KMS-11 (cell line): ENCODE results near the gene INPP4A.

ENCODE experiments used
- H2AFZ ChIP-seq: fragments of 200-600 bp; sonication (generic); 2 replicates; pipeline ENCODE4 v1.6.1; 2016; ENCODE audit warnings: antibody characterized with exemption, mixed run types, low read depth
- H3K27ac ChIP-seq: fragments of 200-600 bp; sonication (generic); 2 replicates; pipeline ENCODE4 v1.6.1; 2016; ENCODE audit warnings: mild to moderate bottlenecking, mixed run types
- H3K27me3 ChIP-seq: fragments of 200-600 bp; sonication (generic); 2 replicates; pipeline ENCODE4 v1.6.1; 2017; ENCODE audit warnings: mild to moderate bottlenecking, low read depth, mixed run types, moderate library complexity; ENCODE audit not compliant: insufficient read depth
- H3K36me3 ChIP-seq: fragments of 200-600 bp; sonication (generic); 2 replicates; pipeline ENCODE4 v1.6.1; 2017; ENCODE audit warnings: mild to moderate bottlenecking, mixed run types; ENCODE audit not compliant: insufficient read depth
- H3K4me1 ChIP-seq: fragments of 200-600 bp; sonication (generic); 2 replicates; pipeline ENCODE4 v1.6.1; 2016; ENCODE audit warnings: mild to moderate bottlenecking, low read depth, mixed run types; ENCODE audit not compliant: poor library complexity, severe bottlenecking
- H3K4me2 ChIP-seq: fragments of 200-600 bp; sonication (generic); 2 replicates; pipeline ENCODE4 v1.7.0; 2016; ENCODE audit warnings: mild to moderate bottlenecking, mixed run types
- H3K4me3 ChIP-seq: fragments of 200-600 bp; sonication (generic); IDR thresholded peaks from 2 replicates; pipeline ENCODE4 v1.6.1; 2017; ENCODE audit warnings: low read depth, low read length, mixed read lengths; ENCODE audit not compliant: insufficient read depth
- H3K79me2 ChIP-seq: fragments of 200-600 bp; sonication (generic); 2 replicates; pipeline ENCODE4 v1.6.1; 2016; ENCODE audit warnings: low read depth, mixed run types; ENCODE audit not compliant: insufficient read depth
- H3K9ac ChIP-seq: fragments of 200-600 bp; sonication (generic); 2 replicates; pipeline ENCODE4 v1.6.1; 2016; ENCODE audit warnings: mild to moderate bottlenecking, mixed run types
- H4K20me1 ChIP-seq: fragments of 200-600 bp; sonication (generic); 2 replicates; pipeline ENCODE4 v1.6.1; 2016; ENCODE audit warnings: mild to moderate bottlenecking, mixed run types; ENCODE audit not compliant: insufficient read depth
- CTCF ChIP-seq: fragments of 200-600 bp; sonication (generic); conservative IDR thresholded peaks from 2 replicates; pipeline ENCODE4 v1.6.1; 2017; ENCODE audit warnings: low read depth, mild to moderate bottlenecking, antibody characterized with exemption, low read length, moderate library complexity, mixed read lengths

INPP4A gene

GRCh38 chr2:98520806-98521205, 76.1 kb downstream of the INPP4A start:
- Histone ChIP-seq H4K20me1 (no peaks in the 10 kb centered on the region), H3K27me3 (no peaks in the 10 kb centered on the region), H3K4me2 (no peak overlapping the region), H2AFZ (no peak overlapping the region), H3K4me1 (peaks cover 30% of the 10 kb centered on the region), H3K27ac (no peak overlapping the region), H3K79me2 (peaks cover 26% of the 10 kb centered on the region; the same call in 1 of the 2 replicates), H3K36me3 (no peaks in the 10 kb centered on the region; the same call in 1 of the 2 replicates), H3K9ac (no peak overlapping the region), H3K4me3 (no peak overlapping the region)
- no peak for TF ChIP-seq CTCF

DNA sequence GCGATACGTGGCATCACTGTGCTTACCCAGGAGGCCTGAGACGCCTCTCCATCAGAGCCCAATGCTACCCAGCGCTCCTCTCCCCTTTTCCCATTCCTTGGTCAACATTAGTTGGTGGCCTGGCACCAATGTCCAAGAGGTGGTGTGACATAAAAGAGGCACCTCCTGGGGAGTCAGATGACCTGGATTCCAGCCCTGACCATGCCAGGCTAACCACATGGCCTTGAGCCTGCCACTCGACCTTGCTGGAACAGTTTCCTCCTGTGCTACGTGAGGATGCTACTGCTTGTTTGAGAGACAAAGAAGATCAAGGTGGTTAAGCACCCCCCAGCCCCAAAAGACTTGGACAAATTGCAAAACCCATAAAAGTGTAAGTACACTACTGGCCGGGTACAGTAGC, 76.6 kb downstream of the INPP4A start:
- Histone ChIP-seq H3K27me3 (no peaks in the 10 kb centered on the region), H4K20me1 (no peaks in the 10 kb centered on the region), H2AFZ (no peak overlapping the region), H3K4me3 (no peak overlapping the region), H3K79me2 (peaks cover 21% of the 10 kb centered on the region; the same call in 1 of the 2 replicates), H3K27ac (no peak overlapping the region), H3K4me2 (no peak overlapping the region), H3K36me3 (no peaks in the 10 kb centered on the region; the same call in 1 of the 2 replicates), H3K9ac (no peak overlapping the region), H3K4me1 (peaks cover 26% of the 10 kb centered on the region)
- TF ChIP-seq CTCF: no peak

- Histone ChIP-seq H3K27me3 (no peaks in the 10 kb centered on the region), H3K4me3 (no peak overlapping the region), H3K36me3 (no peaks in the 10 kb centered on the region; the same call in 1 of the 2 replicates), H3K9ac (no peak overlapping the region), H3K79me2 (peaks cover 7% of the 10 kb centered on the region; the same call in 1 of the 2 replicates), H3K4me1 (peaks cover 11% of the 10 kb centered on the region), H3K27ac (no peak overlapping the region), H3K4me2 (no peak overlapping the region), H4K20me1 (no peaks in the 10 kb centered on the region), H2AFZ (no peak overlapping the region)
- no peak for TF ChIP-seq CTCF
Observed at GRCh38 chr2:98522854-98523253, 78.2 kb downstream of the INPP4A start.

- no peaks in the 10 kb centered on the region for H4K20me1 ChIP-seq
- no peak overlapping the region for H2AFZ ChIP-seq
- no peaks in the 10 kb centered on the region for H3K27me3 ChIP-seq
- no peak for TF ChIP-seq CTCF
- H3K79me2 ChIP-seq: no peaks in the 10 kb centered on the region
- H3K4me2 ChIP-seq: no peak overlapping the region
- no peaks in the 10 kb centered on the region for H3K4me1 ChIP-seq
- H3K4me3 ChIP-seq: no peak overlapping the region
- H3K27ac ChIP-seq: no peak overlapping the region
- H3K9ac ChIP-seq: no peak overlapping the region
- no peaks in the 10 kb centered on the region; the same call in 1 of the 2 replicates for H3K36me3 ChIP-seq
Observed at GRCh38 chr2:98524168-98524567, 79.5 kb downstream of the INPP4A start.

GRCh38 chr2:98528349-98528748, 83.7 kb downstream of the INPP4A start:
- H3K9ac ChIP-seq: no peak overlapping the region
- H2AFZ ChIP-seq: no peak overlapping the region
- TF ChIP-seq CTCF: no peak
- H3K36me3 ChIP-seq: no peaks in the 10 kb centered on the region
- H3K27ac ChIP-seq: no peak overlapping the region
- H3K4me3 ChIP-seq: no peak overlapping the region
- H4K20me1 ChIP-seq: no peaks in the 10 kb centered on the region
- H3K4me2 ChIP-seq: no peak overlapping the region
- H3K79me2 ChIP-seq: no peaks in the 10 kb centered on the region
- H3K27me3 ChIP-seq: no peaks in the 10 kb centered on the region
- H3K4me1 ChIP-seq: no peaks in the 10 kb centered on the region
